Measurements from ENCODE around the gene LIPT2.

LIPT2 gene

GRCh38 chr11:74463216-74463615, 30.3 kb downstream of the LIPT2 start:
- Histone ChIP-seq H3K27me3 (ENCODE audit: insufficient read depth, low read depth, severe bottlenecking) (no peaks in the 10 kb centered on the region), H3K4me3 (ENCODE audit: low read depth, low read length) (no peak overlapping the region), H3K27ac (no peak overlapping the region), H3K36me3 (no peaks in the 10 kb centered on the region), H3K9me3 (ENCODE audit: severe bottlenecking) (no peaks in the 10 kb centered on the region)
- no peak for DNase-seq
- no peak for TF ChIP-seq CTCF (IDR thresholded peaks at IDR 0.05; ENCODE audit: low read depth, low read length)

- TF ChIP-seq CTCF (IDR thresholded peaks at IDR 0.05; ENCODE audit: low read depth, low read length), result no peak
- Histone ChIP-seq H3K27me3 (ENCODE audit: insufficient read depth, low read depth, severe bottlenecking) (no peaks in the 10 kb centered on the region), H3K36me3 (no peaks in the 10 kb centered on the region), H3K27ac (no peak overlapping the region), H3K4me3 (ENCODE audit: low read depth, low read length) (no peak overlapping the region), H3K9me3 (ENCODE audit: severe bottlenecking) (no peaks in the 10 kb centered on the region)
- DNase-seq, result no peak
These were observed 30.9 kb downstream of the LIPT2 start for GRCh38 chr11:74462631-74463030.

GRCh38 chr11:74462009-74462408, 31.5 kb downstream of the LIPT2 start:
- H3K9me3 ChIP-seq (ENCODE audit: severe bottlenecking), result no peaks in the 10 kb centered on the region
- H3K27me3 ChIP-seq (ENCODE audit: insufficient read depth, low read depth, severe bottlenecking), result no peaks in the 10 kb centered on the region
- TF ChIP-seq CTCF (IDR thresholded peaks at IDR 0.05; ENCODE audit: low read depth, low read length), result no peak
- DNase-seq, result peak; percentile 26
- H3K27ac ChIP-seq, result no peak overlapping the region
- H3K4me3 ChIP-seq (ENCODE audit: low read depth, low read length), result no peak overlapping the region
- no peaks in the 10 kb centered on the region for H3K36me3 ChIP-seq

GRCh38 chr11:74460481-74461154, 32.9 kb downstream of the LIPT2 start:
- H3K9me3 ChIP-seq (ENCODE audit: severe bottlenecking), result no peaks in the 10 kb centered on the region
- H3K27me3 ChIP-seq (ENCODE audit: insufficient read depth, low read depth, severe bottlenecking), result no peaks in the 10 kb centered on the region
- DNase-seq, result no peak
- no peaks in the 10 kb centered on the region for H3K36me3 ChIP-seq
- no peak overlapping the region for H3K27ac ChIP-seq
- H3K4me3 ChIP-seq (ENCODE audit: low read depth, low read length), result no peak overlapping the region
- TF ChIP-seq CTCF (IDR thresholded peaks at IDR 0.05; ENCODE audit: low read depth, low read length), result no peak

- TF ChIP-seq CTCF (IDR thresholded peaks at IDR 0.05; ENCODE audit: low read depth, low read length), result no peak
- Histone ChIP-seq H3K9me3 (ENCODE audit: severe bottlenecking) (no peaks in the 10 kb centered on the region), H3K36me3 (no peaks in the 10 kb centered on the region), H3K4me3 (ENCODE audit: low read depth, low read length) (no peak overlapping the region), H3K27me3 (ENCODE audit: insufficient read depth, low read depth, severe bottlenecking) (no peaks in the 10 kb centered on the region), H3K27ac (no peak overlapping the region)
- DNase-seq, result no peak
These were observed 33.5 kb downstream of the LIPT2 start for GRCh38 chr11:74460065-74460464.

- TF ChIP-seq CTCF (IDR thresholded peaks at IDR 0.05; ENCODE audit: low read depth, low read length), result no peak
- Histone ChIP-seq H3K4me3 (ENCODE audit: low read depth, low read length) (no peak overlapping the region), H3K9me3 (ENCODE audit: severe bottlenecking) (no peaks in the 10 kb centered on the region), H3K27ac (no peak overlapping the region), H3K27me3 (ENCODE audit: insufficient read depth, low read depth, severe bottlenecking) (no peaks in the 10 kb centered on the region), H3K36me3 (no peaks in the 10 kb centered on the region)
- DNase-seq, result no peak
These were observed 33.9 kb downstream of the LIPT2 start for GRCh38 chr11:74459584-74459983.
